ENCODE results near the gene STIM2.

STIM2 gene

DNA sequence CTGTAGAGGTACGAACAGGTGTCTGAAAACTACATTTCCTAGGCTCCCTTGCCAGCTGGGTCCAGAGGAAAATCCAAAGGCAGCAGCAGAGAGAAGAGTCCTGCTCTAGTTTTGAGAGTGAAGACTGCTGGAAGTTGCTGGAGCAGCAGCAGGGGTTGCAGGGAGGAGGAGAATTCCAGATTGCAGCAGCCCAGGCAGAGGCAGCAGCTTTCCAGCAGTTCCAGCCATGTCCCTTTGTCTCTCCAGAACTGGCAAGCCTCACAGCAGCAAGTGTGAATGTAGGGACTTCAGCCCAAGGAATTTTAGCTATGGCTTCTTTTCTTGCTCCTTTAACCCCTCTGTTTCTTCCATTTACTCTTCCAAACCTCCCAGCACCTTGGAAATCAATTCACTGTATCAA, 24.1 kb upstream of the STIM2 start:
- in situ Hi-C loops (cut with HindIII; ENCODE audit: low sequenced_read_pairs): no loop called here

DNA sequence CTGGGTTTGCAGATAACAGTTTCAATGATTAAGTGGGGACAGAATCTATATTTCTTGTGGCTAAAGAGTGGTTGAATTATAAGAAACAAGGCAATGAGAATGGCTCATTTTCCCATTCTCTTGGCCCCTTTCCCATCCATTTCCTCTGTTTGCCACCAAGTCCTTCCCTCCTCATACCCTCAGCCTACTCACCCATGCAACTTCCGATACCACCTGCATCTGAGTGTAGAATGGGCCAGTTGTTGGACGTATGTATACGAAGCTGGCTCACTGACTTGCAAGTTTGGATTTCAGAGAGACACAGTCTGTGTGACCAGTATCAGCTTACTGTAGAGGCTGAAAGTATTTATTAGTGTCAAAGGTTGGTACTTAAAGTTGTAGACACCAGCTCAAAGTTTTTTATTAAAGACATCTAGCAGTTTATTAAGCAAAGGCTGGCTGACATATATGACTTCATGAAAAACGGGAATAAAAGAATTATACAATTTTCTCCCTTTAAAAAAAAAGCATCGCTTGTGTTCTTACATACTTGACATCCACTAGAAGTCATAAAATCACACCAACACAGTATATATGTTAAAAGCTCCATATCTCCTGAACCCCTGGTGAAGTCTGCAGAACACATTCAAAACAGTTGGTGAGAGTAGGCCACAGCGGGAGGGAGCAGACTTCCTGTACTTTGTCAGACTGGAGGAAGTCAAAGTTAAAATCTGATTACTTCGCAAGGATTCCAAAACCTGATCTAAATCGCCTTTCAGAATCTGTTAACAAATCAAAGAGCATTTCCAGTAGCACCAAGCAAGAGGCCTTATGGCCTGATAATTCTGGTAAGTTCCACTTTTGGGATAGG, 22.4 kb upstream of the STIM2 start:
- in situ Hi-C loops (cut with HindIII; ENCODE audit: low sequenced_read_pairs): no loop called here

DNA sequence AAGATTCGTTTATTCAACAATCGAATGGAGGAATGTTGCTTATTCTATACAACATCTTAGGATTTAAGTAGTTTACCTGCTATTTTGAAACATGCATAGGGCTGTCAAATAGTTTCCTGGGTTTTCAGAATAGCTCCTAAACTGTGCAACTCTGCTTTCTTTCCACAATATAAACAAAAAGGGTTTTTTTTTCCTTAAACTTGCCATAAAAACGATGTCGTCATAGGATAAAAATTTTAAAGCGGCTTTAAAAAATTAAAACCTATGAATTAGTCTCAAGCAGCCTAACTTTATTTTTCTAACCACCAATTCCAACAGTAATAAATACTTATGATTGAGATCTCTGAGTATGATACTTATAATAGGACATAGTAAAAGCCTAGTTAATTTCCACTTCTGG, 21.6 kb upstream of the STIM2 start:
- in situ Hi-C loops (cut with HindIII; ENCODE audit: low sequenced_read_pairs): no loop called here

DNA sequence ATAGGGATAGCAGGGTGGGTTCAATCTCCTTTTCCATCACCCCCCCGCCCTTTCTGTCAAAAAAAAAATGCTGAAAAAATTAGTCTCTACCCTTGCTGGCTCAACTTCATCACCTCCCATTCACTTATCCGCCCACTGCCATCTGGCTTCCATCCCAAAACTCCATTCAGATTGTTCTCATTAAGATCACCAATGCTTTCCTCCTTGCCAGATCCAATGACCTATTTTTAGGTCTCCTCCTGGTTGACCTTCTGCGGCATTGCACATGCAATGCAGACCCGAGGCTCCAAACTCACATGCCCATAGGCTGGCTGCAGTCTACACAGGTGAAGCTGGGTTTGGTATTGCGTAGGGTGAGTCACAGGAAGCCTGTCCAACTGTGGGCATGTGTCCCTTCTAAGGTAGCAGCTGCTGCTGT, 21.1 kb upstream of the STIM2 start:
- in situ Hi-C loops (cut with HindIII; ENCODE audit: low sequenced_read_pairs): no loop called here

DNA sequence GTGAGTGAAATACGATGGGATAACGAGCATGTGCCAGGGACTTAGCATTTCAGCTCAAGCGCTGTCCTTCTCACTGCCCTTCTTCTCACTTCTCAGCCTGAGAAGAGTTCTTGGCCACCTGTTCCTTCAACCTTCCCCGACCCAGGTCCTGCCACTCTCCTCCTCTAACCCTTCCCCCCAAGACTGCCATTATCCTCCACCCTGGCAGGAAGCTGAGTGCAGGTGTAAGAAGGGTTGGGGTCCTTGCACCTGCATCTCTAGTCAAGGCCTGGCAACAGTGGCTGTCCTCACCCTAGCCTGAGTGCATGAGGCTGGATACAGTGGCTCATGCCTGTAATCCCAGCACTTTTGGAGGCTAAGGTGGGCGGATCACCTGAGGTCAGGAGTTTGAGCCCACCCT, 19.9 kb upstream of the STIM2 start:
- in situ Hi-C loops (cut with HindIII; ENCODE audit: low sequenced_read_pairs): no loop called here

DNA sequence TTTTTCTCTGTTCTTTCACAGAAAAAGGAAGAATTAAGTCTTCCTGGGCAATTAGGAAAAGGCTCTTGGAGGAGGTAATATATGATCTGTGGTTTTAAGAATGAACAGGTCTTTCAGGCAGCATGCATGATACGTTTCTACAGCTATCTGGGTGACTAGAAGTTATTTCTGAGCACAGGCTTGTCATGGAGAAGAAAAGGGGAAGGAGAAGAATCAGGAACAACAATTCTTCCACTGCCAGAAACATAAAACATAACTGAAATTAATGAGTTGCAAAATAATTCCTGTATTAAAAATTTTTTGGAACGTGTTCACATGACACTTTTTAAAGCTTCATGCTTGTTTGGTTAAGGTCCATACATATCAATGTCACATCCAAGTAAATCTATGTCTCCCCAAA, 17.7 kb upstream of the STIM2 start:
- in situ Hi-C loops (cut with HindIII; ENCODE audit: low sequenced_read_pairs): no loop called here

DNA sequence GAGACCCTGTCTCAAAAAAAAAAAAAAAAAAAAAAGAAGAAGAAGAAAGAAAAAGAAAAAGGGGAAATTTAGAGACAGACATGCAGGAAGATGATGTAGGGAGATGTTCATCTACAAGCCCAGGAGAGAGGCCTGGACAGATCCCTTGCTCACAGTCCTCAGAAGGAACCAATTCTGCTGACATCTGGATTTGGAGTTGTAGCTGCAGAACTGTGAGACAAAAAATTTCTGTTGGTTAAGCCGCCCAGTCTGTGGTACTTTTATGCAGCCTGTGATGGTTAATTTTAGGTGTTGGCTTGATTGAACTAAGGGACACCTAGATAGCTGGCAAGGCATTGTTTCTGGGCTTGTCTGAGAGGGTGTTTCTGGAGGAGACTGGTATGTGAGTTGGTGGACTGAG, 10.1 kb upstream of the STIM2 start:
- in situ Hi-C loops (cut with HindIII; ENCODE audit: low sequenced_read_pairs): no loop called here

DNA sequence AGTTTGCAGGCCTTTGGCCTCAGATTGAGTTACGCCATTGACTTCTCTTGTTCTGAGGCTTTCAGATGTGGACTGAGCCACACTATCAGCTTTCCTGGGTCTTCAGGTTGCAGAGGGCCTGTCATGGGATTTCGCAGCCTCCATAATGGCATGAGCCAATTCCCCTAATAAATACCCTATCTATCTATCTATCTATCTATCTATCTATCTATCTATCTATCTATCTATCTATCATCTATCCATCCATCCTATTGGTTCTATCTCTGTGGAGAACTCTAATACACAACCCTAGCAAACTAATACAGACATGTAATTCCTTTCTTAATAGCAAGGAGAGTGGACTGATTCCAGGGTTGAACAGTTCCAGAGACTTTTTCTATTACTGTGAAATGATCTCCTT, 9.5 kb upstream of the STIM2 start:
- in situ Hi-C loops (cut with HindIII; ENCODE audit: low sequenced_read_pairs): no loop called here

DNA sequence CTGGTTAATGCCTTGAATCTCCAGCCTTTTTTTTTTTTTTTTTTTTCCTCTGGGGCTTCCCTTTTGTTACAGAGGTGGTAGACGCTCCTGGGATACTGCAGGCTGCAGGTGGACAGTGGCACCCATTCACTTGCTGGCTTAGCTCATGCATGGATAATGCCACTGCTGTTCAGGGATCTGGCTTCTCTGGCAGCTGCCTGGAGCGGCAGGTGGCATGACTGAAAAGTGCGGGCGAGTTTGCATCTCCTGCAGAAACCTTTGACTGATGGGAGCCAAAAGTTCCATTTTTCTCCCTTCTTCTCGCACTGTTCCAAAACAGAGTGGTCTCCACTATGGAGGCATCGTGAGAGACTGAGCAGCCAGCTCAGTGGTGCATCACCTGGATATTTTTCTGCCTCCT, 5.9 kb upstream of the STIM2 start:
- in situ Hi-C loops (cut with HindIII; ENCODE audit: low sequenced_read_pairs): no loop called here

DNA sequence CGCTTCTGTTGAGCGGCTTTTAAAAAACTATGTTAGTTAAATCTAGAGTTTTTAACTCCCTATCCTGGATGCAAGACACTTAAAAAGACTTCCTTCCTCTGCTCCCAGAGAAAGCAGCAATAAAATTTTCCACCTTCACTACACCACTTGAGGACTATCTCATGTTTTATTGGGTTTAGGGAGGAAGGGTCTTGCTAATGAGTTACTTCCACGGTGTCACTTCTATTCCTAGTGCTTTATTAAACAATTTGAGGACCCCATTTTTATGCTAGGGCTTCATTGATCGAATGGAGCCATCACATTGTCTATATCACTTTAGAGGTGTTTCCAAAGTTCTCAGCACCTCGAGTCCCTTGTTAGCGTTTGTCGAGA, 3.7 kb upstream of the STIM2 start:
- in situ Hi-C loops (cut with HindIII; ENCODE audit: low sequenced_read_pairs): no loop called here

DNA sequence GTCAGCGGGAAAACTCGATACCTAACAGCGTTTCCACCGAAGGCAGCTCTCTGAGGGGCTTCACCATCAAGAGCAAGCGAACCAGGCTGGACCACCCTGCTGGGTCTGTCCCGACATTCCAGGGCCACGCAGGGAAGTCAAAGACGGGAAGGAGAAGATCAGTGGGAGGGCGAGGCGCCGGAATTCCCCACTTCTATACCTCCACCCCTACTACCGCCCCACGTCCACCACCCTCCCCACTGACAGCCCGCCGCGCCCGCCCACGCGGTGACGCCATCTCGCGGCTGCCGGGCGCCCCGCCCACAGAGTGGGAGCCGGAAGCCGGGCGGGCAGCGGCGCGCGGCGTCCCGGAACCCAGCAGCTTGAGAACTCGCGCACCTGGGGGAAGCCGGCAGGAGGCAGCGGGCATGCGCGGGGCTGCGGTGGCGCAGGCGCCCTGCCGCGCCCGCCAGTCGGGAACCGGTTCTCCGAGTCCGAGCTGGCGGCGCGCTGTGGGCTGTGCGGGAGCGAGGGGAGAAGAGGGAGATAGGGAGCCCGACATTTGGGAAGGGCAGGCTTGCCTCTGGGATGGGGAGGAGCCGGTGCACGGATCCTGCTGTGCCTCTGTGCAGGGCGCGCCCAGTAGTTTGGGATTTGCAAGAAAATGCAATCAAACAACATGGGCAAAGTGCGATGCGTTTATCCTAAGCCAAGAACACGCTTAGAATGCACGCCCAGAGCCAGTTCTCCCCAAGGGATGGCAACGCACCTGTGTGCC, 3.2 kb upstream of the STIM2 start:
- in situ Hi-C loops (cut with HindIII; ENCODE audit: low sequenced_read_pairs): no loop called here

DNA sequence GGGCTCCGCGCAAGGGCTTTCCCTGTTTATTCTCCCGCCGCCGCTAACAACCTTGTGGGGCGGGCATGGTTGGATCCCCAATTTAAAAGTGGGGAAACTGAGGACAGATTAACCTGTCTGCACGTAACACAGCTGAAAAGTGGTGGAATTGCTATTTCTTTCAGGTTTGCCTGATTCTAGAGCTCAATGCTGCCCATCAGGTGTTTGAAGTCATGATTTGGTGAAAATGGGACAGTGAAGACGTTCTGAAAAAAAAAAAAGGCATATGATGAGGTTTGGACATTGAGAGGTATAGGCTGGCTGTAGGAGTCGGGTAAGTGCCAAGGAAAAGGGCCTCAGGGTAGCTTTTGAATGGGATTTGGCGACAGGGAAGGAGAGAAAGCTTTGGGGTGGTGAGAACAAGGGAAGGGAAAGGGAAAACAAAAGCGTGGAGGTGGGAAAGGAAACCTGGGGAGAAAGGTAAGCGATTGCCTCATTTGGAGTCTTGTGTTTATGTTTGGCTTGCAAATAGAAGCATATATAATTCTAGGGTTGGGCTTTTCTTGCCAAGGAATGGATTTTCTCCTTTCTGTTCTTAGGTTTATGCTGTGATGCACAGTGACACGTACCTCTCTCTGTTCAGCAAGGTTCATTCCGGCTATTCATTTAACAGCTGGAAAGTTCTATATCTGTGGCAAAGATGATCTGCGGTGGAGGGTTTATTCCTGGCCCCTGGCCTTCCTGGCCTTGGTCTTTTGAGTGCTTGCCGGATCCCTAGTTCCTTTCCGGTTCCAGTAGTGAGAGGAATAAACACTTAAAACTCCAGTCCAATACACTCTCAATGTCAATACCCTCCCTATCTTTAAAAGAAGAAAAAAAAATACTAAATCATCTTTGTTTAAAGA, 2.4 kb upstream of the STIM2 start:
- in situ Hi-C loops (cut with HindIII; ENCODE audit: low sequenced_read_pairs): no loop called here

DNA sequence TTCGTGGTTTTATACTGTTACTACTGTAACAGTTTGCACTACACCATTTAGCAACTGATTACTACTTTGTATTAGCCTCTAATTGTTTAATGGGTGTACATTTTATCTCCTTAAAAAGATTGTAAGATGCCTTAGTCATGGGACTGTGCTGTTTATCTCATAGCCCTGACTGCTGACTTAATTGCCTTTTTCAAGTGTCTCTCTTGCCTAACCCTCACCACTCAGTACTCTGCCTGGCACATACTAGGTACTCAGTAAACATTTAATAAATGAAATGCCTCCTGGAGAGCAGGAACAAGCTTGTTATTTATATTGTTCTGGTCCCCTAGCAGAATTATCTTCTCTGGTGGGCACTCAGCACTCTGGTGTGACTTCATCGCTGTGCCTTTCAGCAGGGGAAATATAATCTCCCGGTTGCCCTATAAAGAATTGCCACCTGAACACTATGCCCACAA, 1.7 kb upstream of the STIM2 start:
- in situ Hi-C loops (cut with HindIII; ENCODE audit: low sequenced_read_pairs): no loop called here

DNA sequence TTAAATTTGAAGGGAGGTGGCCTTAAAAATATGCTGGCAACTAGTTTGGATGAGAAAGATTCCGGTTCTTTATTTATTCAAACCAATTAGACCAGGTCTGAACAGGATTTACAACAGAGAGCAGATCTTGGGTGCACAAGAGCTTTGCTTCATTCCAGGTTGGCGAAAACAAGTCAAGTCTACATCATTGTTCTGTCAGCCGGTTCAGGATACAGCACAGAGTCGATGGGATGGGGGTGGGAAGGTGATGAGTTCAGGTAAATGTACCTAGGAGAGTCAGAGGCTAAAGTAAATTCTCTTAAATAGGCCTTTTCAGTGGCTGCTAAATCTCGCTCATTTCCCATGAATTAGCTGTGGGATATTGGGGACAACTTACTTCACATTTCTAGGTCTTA, 882 bp upstream of the STIM2 start:
- in situ Hi-C loops (cut with HindIII; ENCODE audit: low sequenced_read_pairs): no loop called here

DNA sequence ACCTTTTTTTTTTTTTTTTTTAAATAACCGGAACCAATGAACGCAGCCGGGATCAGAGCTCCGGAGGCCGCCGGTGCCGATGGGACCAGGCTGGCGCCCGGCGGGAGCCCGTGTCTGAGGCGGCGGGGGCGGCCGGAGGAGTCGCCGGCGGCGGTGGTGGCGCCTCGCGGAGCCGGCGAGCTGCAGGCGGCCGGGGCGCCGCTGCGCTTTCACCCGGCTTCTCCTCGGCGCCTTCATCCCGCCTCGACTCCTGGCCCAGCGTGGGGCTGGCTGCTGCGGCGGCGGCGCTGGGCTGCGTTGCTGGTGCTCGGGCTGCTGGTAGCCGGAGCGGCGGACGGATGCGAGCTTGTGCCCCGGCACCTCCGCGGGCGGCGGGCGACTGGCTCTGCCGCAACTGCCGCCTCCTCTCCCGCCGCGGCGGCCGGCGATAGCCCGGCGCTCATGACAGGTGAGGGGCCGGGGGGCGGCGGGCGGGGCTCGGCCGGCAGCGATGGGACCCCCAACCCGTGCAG, 337 bp downstream of the STIM2 start:
- in situ Hi-C loops (cut with HindIII; ENCODE audit: low sequenced_read_pairs): no loop called here

DNA sequence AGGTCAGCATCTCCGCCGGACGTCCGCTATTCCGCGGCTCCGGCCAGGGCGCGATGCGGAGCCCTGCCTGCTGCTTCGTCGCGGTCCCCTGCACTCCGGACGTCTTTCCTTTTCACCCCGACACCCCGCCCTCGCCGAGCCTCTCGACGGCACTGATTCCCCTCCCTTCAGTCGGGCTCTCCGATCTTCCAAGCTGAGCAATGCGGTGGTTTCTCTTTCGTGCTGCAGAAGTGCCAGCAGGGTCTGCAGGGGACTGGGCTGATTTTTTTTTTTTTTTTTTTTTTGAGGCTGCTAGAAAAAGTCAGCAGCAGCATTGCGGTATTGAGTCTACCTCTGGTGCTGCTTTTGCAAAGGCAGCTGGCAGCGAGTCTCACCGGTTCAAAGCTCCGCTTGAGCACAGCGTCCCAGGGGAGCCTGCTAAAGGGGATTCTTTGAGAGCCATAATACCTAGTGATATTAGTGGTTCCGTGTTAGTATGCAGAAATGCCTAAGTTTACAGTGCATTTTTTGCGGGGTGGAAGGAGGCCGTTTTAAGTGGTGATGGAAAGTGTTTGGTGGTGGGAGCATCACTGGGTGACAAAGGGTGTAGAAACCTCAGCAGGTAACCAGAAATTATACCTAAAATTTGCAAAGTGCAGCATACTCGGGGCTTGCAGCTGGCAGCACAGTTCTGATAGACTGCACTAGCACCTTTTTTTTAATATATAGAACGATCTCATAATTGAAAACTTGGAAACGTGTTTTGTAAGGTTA, 969 bp downstream of the STIM2 start:
- in situ Hi-C loops (cut with HindIII; ENCODE audit: low sequenced_read_pairs): no loop called here

DNA sequence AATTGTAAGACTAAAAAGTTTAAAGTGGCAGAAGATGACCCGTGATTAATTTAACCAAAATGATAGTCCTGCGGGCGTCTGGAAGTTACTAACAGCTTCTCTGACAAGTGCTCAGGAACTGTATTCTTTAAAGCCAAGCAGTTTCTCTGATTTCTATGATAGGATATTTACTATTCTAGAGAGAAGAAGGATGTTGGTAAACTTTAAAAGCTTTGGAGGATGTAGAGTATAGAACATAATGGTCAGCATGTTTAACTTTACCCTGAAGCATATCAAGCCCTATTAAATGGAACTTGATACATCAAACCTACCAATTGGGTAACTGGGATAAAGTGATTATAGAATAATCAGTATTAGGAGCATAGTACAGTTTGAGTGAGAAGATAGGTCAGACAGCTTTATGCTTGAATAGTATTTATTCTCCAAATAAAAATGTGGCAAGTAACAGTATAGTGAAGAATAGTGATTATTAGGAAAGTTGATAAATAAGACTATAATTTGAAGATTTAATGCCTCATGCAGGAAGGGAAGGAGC, 1.8 kb downstream of the STIM2 start:
- in situ Hi-C loops (cut with HindIII; ENCODE audit: low sequenced_read_pairs): no loop called here

DNA sequence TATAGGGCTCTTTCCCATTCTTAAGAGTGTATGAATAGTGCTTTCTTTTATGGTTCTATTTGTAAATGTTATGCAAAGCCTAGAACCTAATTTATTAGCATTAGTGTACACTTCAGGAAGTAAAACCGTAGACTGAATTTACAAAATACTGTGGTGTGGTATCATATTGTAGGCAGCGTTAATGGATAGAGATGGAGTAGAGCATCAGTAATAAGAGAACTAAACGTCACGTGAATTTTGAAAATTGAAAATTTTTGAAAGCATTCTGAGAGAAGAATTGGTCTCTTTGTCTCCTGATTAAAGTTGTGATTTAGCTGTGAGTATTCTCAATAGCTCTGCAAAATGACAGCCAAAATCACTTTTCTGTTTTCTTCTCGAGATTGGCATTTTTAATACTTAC, 2.9 kb downstream of the STIM2 start:
- in situ Hi-C loops (cut with HindIII; ENCODE audit: low sequenced_read_pairs): no loop called here

DNA sequence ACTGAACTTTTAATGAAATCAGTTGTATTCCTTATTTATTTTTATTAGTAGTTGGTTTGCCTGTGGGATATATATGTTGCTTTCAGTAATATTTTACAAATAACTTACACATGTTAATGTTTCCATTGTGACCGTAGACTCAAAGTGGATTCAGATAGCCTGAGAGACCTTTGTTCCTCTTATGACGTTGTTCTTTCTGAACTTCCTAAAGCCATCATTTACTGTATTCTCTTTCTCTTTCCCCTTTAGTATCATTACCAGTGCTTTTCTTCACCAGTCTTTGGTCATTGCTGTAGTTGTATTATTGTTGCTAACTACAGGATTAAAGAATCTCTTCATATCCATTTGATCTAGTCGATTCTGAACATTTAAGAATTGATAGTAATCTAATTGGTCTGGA, 4.3 kb downstream of the STIM2 start:
- in situ Hi-C loops (cut with HindIII; ENCODE audit: low sequenced_read_pairs): no loop called here

DNA sequence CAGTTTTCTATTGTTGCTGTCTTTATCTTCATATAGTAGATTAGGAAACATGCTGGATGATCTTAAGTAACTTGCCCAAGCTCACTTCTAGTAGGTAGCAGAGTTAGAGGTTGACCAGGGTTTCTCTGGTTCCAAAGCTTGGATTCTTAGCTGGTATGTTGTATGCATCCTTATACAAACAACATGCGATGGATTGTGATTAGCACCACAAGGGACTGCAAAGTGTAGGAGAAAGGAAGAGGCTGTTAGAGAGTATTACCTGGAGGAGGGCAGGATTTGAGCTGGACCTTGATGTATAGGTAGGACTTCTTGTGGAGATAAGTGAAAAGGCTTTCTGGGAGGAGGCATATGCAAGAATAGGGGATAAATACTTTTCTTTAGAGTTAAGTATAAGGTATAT, 5.6 kb downstream of the STIM2 start:
- in situ Hi-C loops (cut with HindIII; ENCODE audit: low sequenced_read_pairs): no loop called here

All from endothelial cell of hepatic sinusoid (primary cell).